Fibroblast of skin of left biceps (primary cell): Measurements from ENCODE around the gene ROCK2.
A peak's percentile ranks its signal among the peaks of the same experiment; 100 is the strongest.

ENCODE experiments used
- DNase-seq, 2 experiments: peaks; one replicate each; pipeline ENCODE4 v3.0.0-alpha.2; 2013; ENCODE audit warnings: low read depth in 2 of 2

The ROCK2 gene

GRCh38 chr2:11310212-11310611 lies 34.2 kb downstream of the ROCK2 start:
- DNase-seq: no peak

DNA sequence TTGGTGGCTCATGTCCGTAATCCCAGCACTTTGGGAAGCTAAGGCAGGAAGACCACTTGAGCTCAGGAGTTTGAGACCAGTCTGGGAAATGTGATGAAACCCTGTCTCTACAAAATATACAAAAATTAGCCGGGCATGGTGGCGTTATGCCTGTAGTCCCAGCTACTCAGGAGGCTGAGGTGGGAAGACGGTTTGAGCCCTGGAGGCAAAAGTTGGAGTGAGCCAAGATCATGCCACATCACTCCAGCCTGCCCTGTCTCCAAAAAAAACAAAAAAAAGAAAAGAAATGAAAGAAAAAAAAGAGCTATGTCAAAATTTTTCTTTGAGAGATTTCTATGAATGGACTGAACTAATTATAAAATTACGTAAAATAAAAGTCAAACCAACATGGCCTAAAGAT lies 34.7 kb downstream of the ROCK2 start:
- DNase-seq: no peak

GRCh38 chr2:11307764-11308415 lies 36.5 kb downstream of the ROCK2 start:
- DNase-seq: no peak

DNA sequence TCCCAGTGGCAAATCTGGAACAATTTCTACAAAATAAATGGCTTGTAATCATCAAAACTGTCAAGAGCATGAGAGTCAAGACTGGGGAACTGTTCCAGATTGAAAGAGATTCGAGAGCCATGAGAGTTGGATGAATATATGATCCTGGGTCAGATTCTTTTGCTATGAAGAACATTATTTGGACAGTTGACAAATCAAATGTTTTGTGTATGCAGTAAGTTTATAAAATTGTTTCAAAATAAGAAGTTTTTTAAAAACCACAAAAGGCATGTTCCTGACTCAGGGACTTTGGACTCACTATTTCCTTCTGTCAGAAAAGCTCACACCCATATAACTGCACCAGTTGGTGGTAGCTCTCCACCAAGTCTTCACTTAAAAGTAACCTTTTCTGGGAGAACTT lies 38.5 kb downstream of the ROCK2 start:
- peak; percentile 79 to 85 for DNase-seq

DNA sequence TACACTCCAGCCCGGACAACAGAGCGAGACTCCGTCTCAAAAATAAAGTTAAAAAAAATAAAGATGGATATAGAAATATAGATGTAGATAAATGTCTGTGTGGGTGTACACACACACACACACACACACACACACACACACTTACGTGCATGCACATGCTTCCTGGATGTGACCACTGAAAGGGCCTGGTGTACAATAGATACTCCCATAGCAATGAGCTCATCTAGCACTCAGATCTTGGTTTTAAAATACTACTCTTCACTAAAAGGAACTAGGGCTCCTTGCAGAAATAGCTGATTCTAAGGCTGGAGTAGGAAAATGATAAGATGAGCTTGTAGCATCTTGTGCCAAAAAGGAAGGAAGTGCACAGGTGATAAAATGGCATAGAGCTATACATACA lies 39.1 kb downstream of the ROCK2 start:
- no peak for DNase-seq

DNA sequence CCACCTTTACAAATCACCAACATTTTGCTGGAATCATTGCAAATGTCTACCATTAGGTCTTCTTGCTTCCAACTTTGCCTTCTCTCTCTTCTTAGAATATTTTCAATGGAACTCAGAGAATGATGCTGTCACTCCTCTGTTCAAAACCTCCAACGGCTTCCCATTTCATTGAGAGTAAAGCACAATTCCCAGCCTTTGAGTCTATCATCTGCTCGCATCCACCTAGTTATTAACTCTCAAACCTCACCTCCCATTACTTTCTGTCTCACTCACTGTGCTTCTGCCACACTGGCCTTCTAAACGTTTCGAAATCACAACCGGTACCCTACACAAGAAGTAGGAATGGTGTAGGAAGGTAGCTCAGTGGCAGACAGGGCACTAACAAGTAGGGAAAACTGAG lies 40.0 kb downstream of the ROCK2 start:
- no peak for DNase-seq

GRCh38 chr2:11303290-11304013 lies 41.0 kb downstream of the ROCK2 start:
- DNase-seq: no peak

- no peak for DNase-seq
Measured at GRCh38 chr2:11299439-11299838, 45.0 kb downstream of the ROCK2 start.

DNA sequence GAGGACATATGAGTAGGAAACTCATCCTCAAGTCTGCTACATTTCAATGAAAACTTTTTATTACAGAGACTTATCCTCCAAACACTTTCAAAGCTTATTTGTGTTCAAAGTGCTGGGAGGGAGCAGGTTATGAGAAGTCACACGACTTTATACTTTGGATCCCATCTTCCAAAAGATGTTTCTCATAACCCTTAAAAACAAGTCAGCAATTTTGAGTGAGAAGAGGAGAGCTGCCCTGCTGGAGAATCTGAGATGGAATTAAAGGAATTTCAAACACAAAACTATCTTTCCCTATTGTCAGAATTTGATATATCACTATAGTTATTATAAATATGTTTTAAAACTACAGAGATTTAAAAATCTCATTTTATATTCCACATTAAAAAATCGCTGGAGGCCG lies 45.8 kb downstream of the ROCK2 start:
- no peak for DNase-seq

GRCh38 chr2:11296401-11296800 lies 48.0 kb downstream of the ROCK2 start:
- DNase-seq: no peak

DNA sequence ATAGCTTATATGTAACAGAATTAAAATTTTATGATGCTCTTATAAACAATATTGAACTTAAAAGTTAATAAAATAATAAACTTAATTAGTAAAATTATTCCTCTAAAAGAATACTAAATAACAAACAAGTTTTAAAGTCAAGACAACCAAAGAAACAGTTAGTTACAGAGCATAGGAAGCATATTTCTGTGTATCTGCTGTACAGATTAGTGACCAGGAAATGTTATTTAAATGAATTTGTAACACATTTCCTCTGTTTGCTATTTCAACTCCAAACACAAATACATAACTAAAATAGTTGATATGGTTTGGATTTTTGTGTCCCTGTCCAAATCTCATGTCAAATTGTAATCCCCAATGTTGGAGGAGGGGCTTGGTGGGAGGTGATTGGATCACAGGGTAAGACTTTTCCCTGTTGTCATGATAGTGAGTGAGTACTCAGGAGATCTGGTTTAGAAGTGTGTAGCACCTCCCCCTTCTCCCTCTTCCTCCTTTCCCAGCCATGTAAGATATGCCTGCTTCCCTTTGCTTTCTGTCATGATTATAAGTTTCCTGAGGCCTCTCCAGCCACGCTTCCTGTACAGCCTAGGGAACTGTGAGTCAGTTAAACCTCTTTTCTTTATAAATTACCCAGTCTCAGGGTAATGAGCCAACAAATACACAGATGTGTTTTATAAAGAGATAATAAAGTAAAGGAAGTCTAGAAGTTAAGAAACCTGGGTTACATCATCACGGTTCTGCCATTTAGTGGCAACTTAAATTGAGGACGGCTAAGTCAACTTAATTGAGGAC lies 51.8 kb downstream of the ROCK2 start:
- DNase-seq: no peak

GRCh38 chr2:11290713-11291112 lies 53.7 kb downstream of the ROCK2 start:
- DNase-seq: no peak

DNA sequence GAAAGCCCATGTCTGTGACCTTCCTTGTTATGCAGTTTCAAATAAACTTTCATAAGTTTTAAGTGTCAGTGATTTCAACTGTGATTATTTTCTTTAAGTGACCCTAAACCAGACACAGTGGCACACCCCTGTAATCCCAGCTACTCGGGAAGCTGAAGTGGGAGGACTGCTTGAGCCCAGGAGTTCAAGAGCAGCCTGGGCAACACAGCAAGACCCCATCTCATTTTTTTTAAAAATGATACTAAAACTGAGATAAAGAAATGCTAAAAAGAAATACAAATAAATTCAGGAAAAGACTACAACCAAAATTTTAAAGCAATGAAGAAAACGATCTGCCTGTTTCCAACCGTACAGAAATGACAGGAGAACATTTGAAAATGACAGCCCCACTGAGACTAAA lies 54.2 kb downstream of the ROCK2 start:
- no peak for DNase-seq

GRCh38 chr2:11288431-11288830 lies 56.0 kb downstream of the ROCK2 start:
- no peak for DNase-seq

- DNase-seq: no peak
Measured at GRCh38 chr2:11286749-11287148, 57.7 kb downstream of the ROCK2 start.

GRCh38 chr2:11286323-11286722 lies 58.1 kb downstream of the ROCK2 start:
- no peak for DNase-seq

DNA sequence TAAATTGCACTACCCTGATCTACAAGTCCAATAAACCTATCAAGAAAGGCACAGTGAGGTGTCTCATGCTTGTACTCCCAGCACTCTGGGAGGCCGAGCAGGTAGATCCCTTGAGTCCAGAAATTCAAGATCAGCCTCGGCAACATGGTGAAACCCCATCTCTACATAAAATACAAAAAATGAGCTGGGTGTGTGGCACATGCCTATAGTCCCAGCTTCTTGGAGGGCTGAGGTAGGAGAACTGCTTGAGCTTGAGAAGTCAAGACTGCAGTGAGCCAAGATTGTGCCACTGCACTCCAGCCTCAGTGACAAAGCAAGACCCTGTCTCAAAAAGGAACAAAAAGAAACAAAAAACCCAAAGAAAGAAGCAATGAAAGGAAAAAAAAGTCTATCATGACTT lies 58.9 kb downstream of the ROCK2 start:
- DNase-seq: no peak

- DNase-seq: no peak
Measured at GRCh38 chr2:11281186-11281585, 63.2 kb downstream of the ROCK2 start.

- no peak for DNase-seq
Measured at GRCh38 chr2:11280713-11281112, 63.7 kb downstream of the ROCK2 start.

DNA sequence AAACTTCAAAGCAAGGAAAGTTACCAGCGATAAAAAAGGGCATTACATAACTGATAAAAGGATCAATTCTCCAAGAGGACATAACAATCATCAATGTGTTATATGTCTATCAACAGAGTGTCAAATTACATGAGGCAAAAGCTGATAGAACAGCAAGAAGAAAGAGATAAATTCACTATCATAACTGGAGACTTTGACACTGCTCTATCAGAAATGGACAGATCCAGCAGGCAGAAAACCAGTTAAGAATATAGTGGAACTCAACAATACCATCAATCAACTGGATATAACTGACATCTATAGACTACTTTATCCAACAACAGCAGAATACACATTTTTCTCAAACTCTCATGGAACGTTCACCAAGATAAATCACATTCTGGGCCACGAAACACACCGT lies 65.0 kb downstream of the ROCK2 start:
- no peak for DNase-seq

- DNase-seq: no peak
Measured at GRCh38 chr2:11278219-11278618, 66.2 kb downstream of the ROCK2 start.

DNA sequence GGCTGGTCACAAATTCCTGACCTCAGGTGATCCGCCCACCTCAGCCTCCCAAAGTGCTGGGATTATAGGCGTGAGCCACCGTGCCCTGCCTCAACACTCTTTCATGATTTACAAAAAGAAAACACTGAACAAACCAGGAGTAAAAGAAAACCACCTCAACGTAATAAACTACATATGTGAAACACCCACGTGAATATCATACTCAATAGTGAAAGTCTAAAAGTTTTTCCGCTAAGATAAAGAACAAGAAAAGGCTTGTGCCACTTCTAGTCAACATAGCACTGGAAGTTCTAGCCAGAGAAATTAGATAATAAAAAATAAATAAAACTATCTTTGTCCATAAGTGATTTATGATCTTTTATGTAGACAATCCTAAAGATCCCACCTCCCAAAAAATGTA lies 68.5 kb downstream of the ROCK2 start:
- DNase-seq: no peak

DNA sequence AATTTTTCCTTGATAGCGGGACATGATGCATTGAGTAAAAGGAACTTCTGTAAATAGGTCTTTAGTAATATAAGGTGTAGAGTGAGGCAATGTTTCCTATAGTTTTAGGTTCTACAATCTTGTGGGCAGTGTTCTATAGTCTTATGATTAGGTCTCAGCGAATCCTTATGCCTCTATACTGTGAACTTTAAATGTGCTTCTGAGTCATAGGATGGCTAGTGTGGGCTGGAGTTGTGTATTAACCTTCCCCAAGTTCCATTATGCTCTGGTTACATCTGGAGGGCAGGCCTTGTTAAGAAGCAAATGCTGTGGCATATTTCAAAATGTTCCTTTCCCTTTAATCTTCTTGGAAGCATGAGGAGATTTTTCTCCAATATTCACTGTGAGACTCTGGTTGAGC lies 73.5 kb downstream of the ROCK2 start:
- peak; percentile 40 to 42 for DNase-seq
